Psoas muscle (tissue), 8 donors: ENCODE data around the gene RIBC2. TPM values are rescaled to one million over a fixed set of nuclear protein-coding genes. Genes with fewer than 3 reads are reported as not detected.
"Not testable (repeated sequence)": the region's sequence is repeated elsewhere in the genome, so short reads cannot be mapped to it uniquely, and the experiment has no call there.

ENCODE experiments used
- ATAC-seq, 4 donors: fragments of 200-7000 bp; cut with Tn5 transposase; one replicate each; pipeline ENCODE4 v1.9.1; 2020; ENCODE audit warnings: moderate library complexity in 3 of 4, mild to moderate bottlenecking in 2 of 4
- DNase-seq, 2 donors: peaks; one replicate each; pipeline ENCODE4 v3.0.0-alpha.2; 2020
- H3K27ac ChIP-seq: fragments of 200-600 bp; one replicate; pipeline ENCODE4 v1.8.0; 2022
- H3K27me3 ChIP-seq, 3 donors: fragments of 200-600 bp in 1 of 3; one replicate each; pipeline versions ENCODE4 v1.6.1 to v1.8.0; 2013 to 2022; ENCODE audit warnings: low read length in 2 of 3, mild to moderate bottlenecking in 2 of 3, moderate library complexity in 1 of 3; ENCODE audit not compliant: insufficient read depth in 3 of 3
- H3K36me3 ChIP-seq, 2 donors: fragments of 200-600 bp in 1 of 2; one replicate each; pipeline versions ENCODE4 v1.6.1 to v1.8.0; 2013 to 2022; ENCODE audit warnings: low read depth in 1 of 2, mild to moderate bottlenecking in 1 of 2, moderate library complexity in 1 of 2; ENCODE audit not compliant: insufficient read depth in 1 of 2
- H3K4me1 ChIP-seq: fragments of 200-600 bp; one replicate; pipeline ENCODE4 v1.8.0; 2022
- H3K4me3 ChIP-seq: fragments of 200-600 bp; one replicate; pipeline ENCODE4 v1.8.0; 2022; ENCODE audit warnings: mild to moderate bottlenecking
- H3K9me3 ChIP-seq: fragments of 200-600 bp; one replicate; pipeline ENCODE4 v1.8.0; 2022
- CTCF ChIP-seq: fragments of 200-600 bp; IDR thresholded peaks from one replicate; pipeline ENCODE4 v1.8.0; 2022; ENCODE audit warnings: antibody characterized with exemption
- WGBS, 3 donors: extraction: QIAGEN DNeasy Blood & Tissue Kit; methylation state at CpG; one replicate each; pipeline versions ENCODE4 v1.1.6 to v1.1.7; 2013; 5-methylcytosine and 5-hydroxymethylcytosine counted together
- intact Hi-C, 2 donors: fragments of 100-400 bp; cut with DNase I; formaldehyde crosslinking; loops; one replicate each; pipeline versions ENCODE4 v1.11.0 to v1.14.2; 2022
- polyA plus RNA-seq, 3 donors: library from polyadenylated mRNA; stranded (reverse); fragments of 200-250 nt; gene quantifications; one replicate each; pipeline ENCODE4 v1.2.3, GENCODE V29; 2013
- total RNA-seq, 4 donors: library from RNA; stranded (reverse); fragmentation: NEBNext Ultra II Directional in 2 of 4; extraction: Animal tissue kit (Norgen Biotek cat#: 25700) in 2 of 4; gene quantifications; one replicate each; pipeline versions ENCODE4 v1.2.1 to v1.2.4, GENCODE V29; 2021 to 2023
- donor health status: healthy with polysubstance abuse.
- donor health status: DM: no; HTN: no; CAD: no; lungs with moderate emphysema.
- donor health status: Bipolar disorder and iron deficiency.
- donor health status: healthy.
- donor health status: DM: yes; HTN: yes; CAD: no.
- donor health status: DM: no; HTN: no; CAD: no.
- donor health status: DM: no; HTN: no; CAD: no.
- donor health status: DM: yes; HTN: yes; CAD: no.

The RIBC2 gene
- total and polyA plus RNA-seq, 7 donors: 0.04 TPM; not detected in 6

GRCh38 chr22:45442116-45442515 is 28.6 kb downstream of the RIBC2 start:
- H3K27me3 ChIP-seq: no peaks in the 10 kb centered on the region
- no peak for TF ChIP-seq CTCF
- no peak overlapping the region for H3K27ac ChIP-seq
- 75 to 87% (median 81%) methylated on average over 5 of the region's 5 CpGs for WGBS, 3 donors
- H3K36me3 ChIP-seq: no peaks in the 10 kb centered on the region
- no peak overlapping the region for H3K4me3 ChIP-seq
- no peaks in the 10 kb centered on the region for H3K9me3 ChIP-seq
- intact Hi-C loops: loop anchor here (5.0 kb wide), 2 partner anchors 65 to 110 kb away; no protein-coding TSS in a partner anchor
- DNase-seq (no peak), ATAC-seq (no peak)
- no peaks in the 10 kb centered on the region for H3K4me1 ChIP-seq

- intact Hi-C loops: loop anchor here (5.0 kb wide), 2 partner anchors 63 to 108 kb away; no protein-coding TSS in a partner anchor
- H3K27me3 ChIP-seq: no peaks in the 10 kb centered on the region
- DNase-seq (no peak), ATAC-seq (no peak)
- no peak overlapping the region for H3K4me3 ChIP-seq
- TF ChIP-seq CTCF: no peak
- H3K4me1 ChIP-seq: no peaks in the 10 kb centered on the region
- H3K9me3 ChIP-seq: no peaks in the 10 kb centered on the region
- 91 to 97% (median 92%) methylated on average over 3 of the region's 3 CpGs for WGBS, 3 donors
- no peak overlapping the region for H3K27ac ChIP-seq
- H3K36me3 ChIP-seq: no peaks in the 10 kb centered on the region
These were observed 30.7 kb downstream of the RIBC2 start for GRCh38 chr22:45444168-45444567.

GRCh38 chr22:45445031-45445710 is 31.7 kb downstream of the RIBC2 start:
- no peak for TF ChIP-seq CTCF
- Histone ChIP-seq H3K4me3 (no peak overlapping the region), H3K27me3 (no peaks in the 10 kb centered on the region), H3K36me3 (no peaks in the 10 kb centered on the region), H3K27ac (no peak overlapping the region), H3K4me1 (no peaks in the 10 kb centered on the region), H3K9me3 (no peaks in the 10 kb centered on the region)
- DNase-seq (peak in 1 of 2 donors; percentile 28), ATAC-seq (no peak)
- intact Hi-C loops: no loop called here
- whole genome bisulfite sequencing, 3 donors: 84 to 88% (median 88%) methylated on average over 14 of the region's 14 CpGs

- Histone ChIP-seq H3K27me3 (no peaks in the 10 kb centered on the region), H3K4me3 (no peak overlapping the region), H3K9me3 (no peaks in the 10 kb centered on the region), H3K4me1 (no peaks in the 10 kb centered on the region), H3K27ac (no peak overlapping the region), H3K36me3 (no peaks in the 10 kb centered on the region)
- DNase-seq: peak in 1 of 2 donors; percentile 3
- TF ChIP-seq CTCF: no peak
- ATAC-seq: no peak
- intact Hi-C loops: no loop called here
- 73 to 88% (median 80%) methylated on average over 5 of the region's 5 CpGs for WGBS, 3 donors
These were observed 32.7 kb downstream of the RIBC2 start for GRCh38 chr22:45446216-45446615.

- H3K4me1 ChIP-seq, H3K9me3 ChIP-seq, ATAC-seq, intact Hi-C loops, H3K36me3 ChIP-seq, H3K4me3 ChIP-seq, H3K27me3 ChIP-seq, H3K27ac ChIP-seq: not testable (repeated sequence)
- 86 to 89% (median 87%) methylated on average over 4 of the region's 4 CpGs for WGBS, 3 donors
- DNase-seq: peak in 1 of 2 donors; percentile 29
These were observed 34.1 kb downstream of the RIBC2 start for GRCh38 chr22:45447596-45447995.
